ENCODE data around the gene POLR3F.

POLR3F gene

DNA sequence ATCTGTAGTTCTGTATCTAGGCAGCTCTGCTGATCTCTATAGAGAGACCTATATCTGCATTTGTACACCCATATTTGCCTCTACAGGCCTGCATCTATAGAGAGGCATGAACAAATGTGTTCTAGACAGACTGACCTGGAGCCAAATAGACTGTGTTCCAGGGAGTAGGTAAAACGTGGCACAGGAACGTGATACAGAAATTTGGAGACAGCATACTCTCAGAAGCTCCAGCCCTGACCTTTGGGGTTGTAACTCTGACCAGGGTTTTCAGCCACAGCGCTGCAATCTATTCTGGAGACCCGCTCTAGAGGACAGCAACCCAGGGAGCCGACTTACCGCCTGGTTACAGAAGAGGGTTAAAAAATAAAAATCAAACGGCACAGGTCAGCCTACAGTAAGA lies 28.9 kb downstream of the POLR3F start:
- CTCF ChIA-PET, result interaction anchor here (0.5 to 1.2 kb wide), 4 partner anchors 10 to 1511 kb away, joined by 3 to 7 read pairs (median 4); no protein-coding TSS in a partner anchor
- TF ChIP-seq ZBTB17 (tag by site-specific recombination; IDR thresholded peaks at IDR 0.05) (peak; percentile 22; the same call in 1 of the 2 replicates), ZNF202 (tag by site-specific recombination; IDR thresholded peaks at IDR 0.05; ENCODE audit: borderline replicate concordance) (no peak)
- TF ChIP-seq, protein P1, sequence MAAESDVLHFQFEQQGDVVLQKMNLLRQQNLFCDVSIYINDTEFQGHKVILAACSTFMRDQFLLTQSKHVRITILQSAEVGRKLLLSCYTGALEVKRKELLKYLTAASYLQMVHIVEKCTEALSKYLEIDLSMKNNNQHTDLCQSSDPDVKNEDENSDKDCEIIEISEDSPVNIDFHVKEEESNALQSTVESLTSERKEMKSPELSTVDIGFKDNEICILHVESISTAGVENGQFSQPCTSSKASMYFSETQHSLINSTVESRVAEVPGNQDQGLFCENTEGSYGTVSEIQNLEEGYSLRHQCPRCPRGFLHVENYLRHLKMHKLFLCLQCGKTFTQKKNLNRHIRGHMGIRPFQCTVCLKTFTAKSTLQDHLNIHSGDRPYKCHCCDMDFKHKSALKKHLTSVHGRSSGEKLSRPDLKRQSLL (tag by site-specific recombination; IDR thresholded peaks at IDR 0.05), result peak; percentile 76; the same call in 1 of the 2 replicates
- H3K27ac ChIP-seq (ENCODE audit: extremely low read depth, low read depth, low read length), result no peak overlapping the region
- no peaks in the 10 kb centered on the region for H3K9me3 ChIP-seq (ENCODE audit: control insufficient read depth, insufficient read depth, low read depth, low read length)
- H3K4me1 ChIP-seq (ENCODE audit: control insufficient read depth, insufficient read depth, low read length), result no peaks in the 10 kb centered on the region; the same call in 1 of the 2 replicates
- peaks cover 0 to 22% of the 10 kb centered on the region in 2 experiments; a peak in 1 of 3 replicates for H3K36me3 ChIP-seq (ENCODE audit: control insufficient read depth in 2 of 2, insufficient read depth in 1 of 2, low read length in 2 of 2)
- peak overlapping the region; percentile 98 for H3K4me3 ChIP-seq (ENCODE audit: low read depth, low read length)
- POLR2A ChIA-PET, result interaction anchor here (1.3 to 4.8 kb wide), 4 partner anchors 11 to 207 kb away, joined by 4 to 90 read pairs (median 8); partner anchors contain the start of genes DZANK1, POLR3F, SEC23B and ZNF133

DNA sequence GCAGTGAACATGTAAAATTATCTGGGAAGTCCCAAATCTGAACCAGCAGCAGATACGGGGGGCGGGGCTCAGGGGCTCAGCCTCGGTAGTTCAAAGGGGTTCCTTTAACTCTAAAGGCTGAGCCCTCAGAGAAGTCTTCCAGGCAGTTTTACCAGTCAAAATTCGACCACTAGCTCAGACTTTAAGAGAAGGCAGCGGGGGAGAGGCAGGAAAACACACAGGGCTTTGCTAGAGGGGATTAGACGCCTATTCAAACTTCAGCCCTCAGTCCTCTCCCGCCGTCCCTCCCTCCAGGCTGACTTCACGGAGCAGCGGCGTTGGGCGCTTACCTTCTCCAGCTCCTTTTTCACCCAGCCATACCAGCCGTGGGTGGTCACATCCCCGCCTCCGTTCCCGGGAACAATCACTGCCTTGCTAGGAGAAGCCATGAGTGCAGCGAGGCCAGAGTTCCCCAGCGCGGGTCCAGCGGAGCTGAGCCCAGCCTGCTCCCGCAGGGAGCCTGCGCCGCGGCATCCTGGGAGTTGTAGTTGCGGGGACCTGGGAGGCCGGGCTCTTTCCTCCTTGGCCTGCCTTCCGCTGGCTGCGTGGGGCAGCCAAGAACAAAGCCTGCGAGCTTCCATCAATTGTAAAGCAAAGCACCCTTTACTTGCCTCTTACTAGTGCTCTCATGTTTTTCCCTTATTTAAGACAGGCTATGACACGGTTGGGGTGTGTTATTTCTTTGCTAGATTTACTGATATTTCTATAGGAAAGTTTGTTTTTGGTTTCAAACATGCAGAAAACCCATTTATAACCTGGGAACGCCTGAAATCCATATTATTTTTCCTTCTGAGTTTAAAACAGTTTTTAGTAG lies 29.8 kb downstream of the POLR3F start, which contains the start of gene RBBP9:
TSS of gene RBBP9 (minus strand) at position 486 of the 853 bp plus-strand sequence. CDS start at position 428, 58 bp downstream.
- peaks cover 0 to 18% of the 10 kb centered on the region in 2 experiments; a peak in 1 of 3 replicates for H3K36me3 ChIP-seq (ENCODE audit: control insufficient read depth in 2 of 2, insufficient read depth in 1 of 2, low read length in 2 of 2)
- no peaks in the 10 kb centered on the region; the same call in 1 of the 2 replicates for H3K4me1 ChIP-seq (ENCODE audit: control insufficient read depth, insufficient read depth, low read length)
- ChIA-PET POLR2A (interaction anchor here (1.3 to 4.8 kb wide), 4 partner anchors 10 to 208 kb away, joined by 4 to 90 read pairs (median 8); partner anchors contain the start of genes DZANK1, POLR3F, SEC23B and ZNF133), CTCF (interaction anchor here (0.5 to 0.8 kb wide), 3 partner anchors 24 to 1512 kb away, joined by 3 to 7 read pairs (median 4); no protein-coding TSS in a partner anchor)
- peak within 1 kb of the TSS; percentile 98 for H3K4me3 ChIP-seq (ENCODE audit: low read depth, low read length)
- H3K27ac ChIP-seq (ENCODE audit: extremely low read depth, low read depth, low read length), result peak within 1 kb of the TSS; percentile 66; the same call in 1 of the 2 replicates
- no peaks in the 10 kb centered on the region for H3K9me3 ChIP-seq (ENCODE audit: control insufficient read depth, insufficient read depth, low read depth, low read length)
- TF ChIP-seq ZNF777 (tag by site-specific recombination; IDR thresholded peaks at IDR 0.05; ENCODE audit: borderline replicate concordance) (no peak), ZNF23 (tag by site-specific recombination; IDR thresholded peaks at IDR 0.05; ENCODE audit: borderline replicate concordance) (no peak), ZNF785 (tag by site-specific recombination; IDR thresholded peaks at IDR 0.05) (no peak), ZFHX2 (tag by site-specific recombination; conservative IDR thresholded peaks at IDR 0.05) (peak; percentile 94), REPIN1 (tag by site-specific recombination; IDR thresholded peaks at IDR 0.05; ENCODE audit: low read depth) (no peak), ZXDB (tag by site-specific recombination; IDR thresholded peaks at IDR 0.05) (peak; percentile 93), ZNF600 (tag by site-specific recombination; IDR thresholded peaks at IDR 0.05) (peak; percentile 74), ZNF16 (tag by site-specific recombination; IDR thresholded peaks at IDR 0.05; ENCODE audit: low read depth) (no peak), ZNF530 (tag by site-specific recombination; IDR thresholded peaks at IDR 0.05; ENCODE audit: low read depth) (no peak), ZSCAN16 (tag by site-specific recombination; IDR thresholded peaks at IDR 0.05) (no peak), KLF9 (tag by site-specific recombination; IDR thresholded peaks at IDR 0.05; ENCODE audit: low read depth) (peak; percentile 74), BCL11A (tag by site-specific recombination; IDR thresholded peaks at IDR 0.05; ENCODE audit: low read depth) (no peak), ZNF585B (tag by site-specific recombination; IDR thresholded peaks at IDR 0.05) (no peak), ZNF664 (tag by site-specific recombination; IDR thresholded peaks at IDR 0.05) (no peak), ZFP37 (tag by site-specific recombination; IDR thresholded peaks at IDR 0.05) (peak; percentile 81), ZNF423 (tag by site-specific recombination; IDR thresholded peaks at IDR 0.05) (no peak)
- TF ChIP-seq, protein P2, sequence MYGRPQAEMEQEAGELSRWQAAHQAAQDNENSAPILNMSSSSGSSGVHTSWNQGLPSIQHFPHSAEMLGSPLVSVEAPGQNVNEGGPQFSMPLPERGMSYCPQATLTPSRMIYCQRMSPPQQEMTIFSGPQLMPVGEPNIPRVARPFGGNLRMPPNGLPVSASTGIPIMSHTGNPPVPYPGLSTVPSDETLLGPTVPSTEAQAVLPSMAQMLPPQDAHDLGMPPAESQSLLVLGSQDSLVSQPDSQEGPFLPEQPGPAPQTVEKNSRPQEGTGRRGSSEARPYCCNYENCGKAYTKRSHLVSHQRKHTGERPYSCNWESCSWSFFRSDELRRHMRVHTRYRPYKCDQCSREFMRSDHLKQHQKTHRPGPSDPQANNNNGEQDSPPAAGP (tag by site-specific recombination; IDR thresholded peaks at IDR 0.05), result peak; percentile 51; the same call in 1 of the 2 replicates
- TF ChIP-seq, protein P3, sequence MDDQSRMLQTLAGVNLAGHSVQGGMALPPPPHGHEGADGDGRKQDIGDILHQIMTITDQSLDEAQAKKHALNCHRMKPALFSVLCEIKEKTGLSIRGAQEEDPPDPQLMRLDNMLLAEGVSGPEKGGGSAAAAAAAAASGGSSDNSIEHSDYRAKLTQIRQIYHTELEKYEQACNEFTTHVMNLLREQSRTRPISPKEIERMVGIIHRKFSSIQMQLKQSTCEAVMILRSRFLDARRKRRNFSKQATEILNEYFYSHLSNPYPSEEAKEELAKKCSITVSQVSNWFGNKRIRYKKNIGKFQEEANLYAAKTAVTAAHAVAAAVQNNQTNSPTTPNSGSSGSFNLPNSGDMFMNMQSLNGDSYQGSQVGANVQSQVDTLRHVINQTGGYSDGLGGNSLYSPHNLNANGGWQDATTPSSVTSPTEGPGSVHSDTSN (CRISPR knock-in tag; IDR thresholded peaks at IDR 0.05), result no peak
- TF ChIP-seq, protein P4, sequence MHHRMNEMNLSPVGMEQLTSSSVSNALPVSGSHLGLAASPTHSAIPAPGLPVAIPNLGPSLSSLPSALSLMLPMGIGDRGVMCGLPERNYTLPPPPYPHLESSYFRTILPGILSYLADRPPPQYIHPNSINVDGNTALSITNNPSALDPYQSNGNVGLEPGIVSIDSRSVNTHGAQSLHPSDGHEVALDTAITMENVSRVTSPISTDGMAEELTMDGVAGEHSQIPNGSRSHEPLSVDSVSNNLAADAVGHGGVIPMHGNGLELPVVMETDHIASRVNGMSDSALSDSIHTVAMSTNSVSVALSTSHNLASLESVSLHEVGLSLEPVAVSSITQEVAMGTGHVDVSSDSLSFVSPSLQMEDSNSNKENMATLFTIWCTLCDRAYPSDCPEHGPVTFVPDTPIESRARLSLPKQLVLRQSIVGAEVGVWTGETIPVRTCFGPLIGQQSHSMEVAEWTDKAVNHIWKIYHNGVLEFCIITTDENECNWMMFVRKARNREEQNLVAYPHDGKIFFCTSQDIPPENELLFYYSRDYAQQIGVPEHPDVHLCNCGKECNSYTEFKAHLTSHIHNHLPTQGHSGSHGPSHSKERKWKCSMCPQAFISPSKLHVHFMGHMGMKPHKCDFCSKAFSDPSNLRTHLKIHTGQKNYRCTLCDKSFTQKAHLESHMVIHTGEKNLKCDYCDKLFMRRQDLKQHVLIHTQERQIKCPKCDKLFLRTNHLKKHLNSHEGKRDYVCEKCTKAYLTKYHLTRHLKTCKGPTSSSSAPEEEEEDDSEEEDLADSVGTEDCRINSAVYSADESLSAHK (tag by site-specific recombination; IDR thresholded peaks at IDR 0.05), result no peak
- TF ChIP-seq, protein P5, sequence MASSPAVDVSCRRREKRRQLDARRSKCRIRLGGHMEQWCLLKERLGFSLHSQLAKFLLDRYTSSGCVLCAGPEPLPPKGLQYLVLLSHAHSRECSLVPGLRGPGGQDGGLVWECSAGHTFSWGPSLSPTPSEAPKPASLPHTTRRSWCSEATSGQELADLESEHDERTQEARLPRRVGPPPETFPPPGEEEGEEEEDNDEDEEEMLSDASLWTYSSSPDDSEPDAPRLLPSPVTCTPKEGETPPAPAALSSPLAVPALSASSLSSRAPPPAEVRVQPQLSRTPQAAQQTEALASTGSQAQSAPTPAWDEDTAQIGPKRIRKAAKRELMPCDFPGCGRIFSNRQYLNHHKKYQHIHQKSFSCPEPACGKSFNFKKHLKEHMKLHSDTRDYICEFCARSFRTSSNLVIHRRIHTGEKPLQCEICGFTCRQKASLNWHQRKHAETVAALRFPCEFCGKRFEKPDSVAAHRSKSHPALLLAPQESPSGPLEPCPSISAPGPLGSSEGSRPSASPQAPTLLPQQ (tag by site-specific recombination; IDR thresholded peaks at IDR 0.05), result peak; percentile 63
- TF ChIP-seq, protein P6, sequence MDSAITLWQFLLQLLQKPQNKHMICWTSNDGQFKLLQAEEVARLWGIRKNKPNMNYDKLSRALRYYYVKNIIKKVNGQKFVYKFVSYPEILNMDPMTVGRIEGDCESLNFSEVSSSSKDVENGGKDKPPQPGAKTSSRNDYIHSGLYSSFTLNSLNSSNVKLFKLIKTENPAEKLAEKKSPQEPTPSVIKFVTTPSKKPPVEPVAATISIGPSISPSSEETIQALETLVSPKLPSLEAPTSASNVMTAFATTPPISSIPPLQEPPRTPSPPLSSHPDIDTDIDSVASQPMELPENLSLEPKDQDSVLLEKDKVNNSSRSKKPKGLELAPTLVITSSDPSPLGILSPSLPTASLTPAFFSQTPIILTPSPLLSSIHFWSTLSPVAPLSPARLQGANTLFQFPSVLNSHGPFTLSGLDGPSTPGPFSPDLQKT (IDR thresholded peaks at IDR 0.05; ENCODE audit: borderline replicate concordance, low read depth, low read length), result no peak
